Activated CD4-positive, alpha-beta T cell treated with anti-CD3 and anti-CD28 coated beads, Interleukin-2, Interleukin-4, amounts not matched to agents 100 ng/mL and 50 ng/mL, durations not matched to agents 16 hours and 8 hours (primary cell): ENCODE results near the gene CYP4V2.
A peak's percentile ranks its signal among the peaks of the same experiment; 100 is the strongest.

Experiments
- DNase-seq: peaks from one replicate; pipeline ENCODE4 v3.0.0-alpha.2; 2020; ENCODE audit warnings: low spot score

The CYP4V2 gene

GRCh38 chr4:186189656-186190055 is 1.7 kb upstream of the CYP4V2 start:
- no peak for DNase-seq

- peak; percentile 22 for DNase-seq
Observed at GRCh38 chr4:186190581-186191199, 677 bp upstream of the CYP4V2 start.

- DNase-seq = peak; percentile 50
Observed at GRCh38 chr4:186192066-186192612, 772 bp downstream of the CYP4V2 start.

- DNase-seq = no peak
Observed at GRCh38 chr4:186193851-186194250, 2.5 kb downstream of the CYP4V2 start.

- DNase-seq = no peak
Observed at GRCh38 chr4:186196063-186196462, 4.7 kb downstream of the CYP4V2 start.

GRCh38 chr4:186200516-186200915 is 9.1 kb downstream of the CYP4V2 start:
- no peak for DNase-seq

GRCh38 chr4:186201010-186201409 is 9.6 kb downstream of the CYP4V2 start:
- no peak for DNase-seq

- DNase-seq = peak; percentile 63
Observed at GRCh38 chr4:186201535-186202230, 10.3 kb downstream of the CYP4V2 start.

GRCh38 chr4:186202490-186203140 is 11.2 kb downstream of the CYP4V2 start:
- DNase-seq = no peak

GRCh38 chr4:186203406-186203805 is 12.0 kb downstream of the CYP4V2 start:
- no peak for DNase-seq

GRCh38 chr4:186204103-186204559 is 12.8 kb downstream of the CYP4V2 start:
- peak; percentile 62 for DNase-seq

GRCh38 chr4:186204686-186205085 is 13.3 kb downstream of the CYP4V2 start:
- no peak for DNase-seq

- DNase-seq = no peak
Observed at GRCh38 chr4:186205156-186205555, 13.8 kb downstream of the CYP4V2 start.

GRCh38 chr4:186216465-186217024 is 25.2 kb downstream of the CYP4V2 start:
- DNase-seq = no peak

- no peak for DNase-seq
Observed at GRCh38 chr4:186217733-186218293, 26.4 kb downstream of the CYP4V2 start.

GRCh38 chr4:186221624-186222023 is 30.3 kb downstream of the CYP4V2 start:
- no peak for DNase-seq

- DNase-seq = no peak
Observed at GRCh38 chr4:186225848-186226247, 34.5 kb downstream of the CYP4V2 start.

GRCh38 chr4:186226521-186227189 is 35.3 kb downstream of the CYP4V2 start:
- DNase-seq = no peak

GRCh38 chr4:186227221-186227620 is 35.9 kb downstream of the CYP4V2 start, which contains the start of gene KLKB1:
Gene KLKB1 (plus strand): TSS chr4:186227507. CDS start chr4:186228196, 689 bp downstream.
- DNase-seq = no peak

GRCh38 chr4:186227744-186228513 is 36.6 kb downstream of the CYP4V2 start:
- no peak for DNase-seq

- no peak for DNase-seq
Observed at GRCh38 chr4:186228514-186228894, 37.1 kb downstream of the CYP4V2 start.
